HuH-7.5 (cell line): ENCODE data around the gene SRSF1.
"Not testable (repeated sequence)": the region's sequence is repeated elsewhere in the genome, so short reads cannot be mapped to it uniquely, and the experiment has no call there.

Source experiments
- DNase-seq: peaks from one replicate; pipeline ENCODE4 v3.0.0; 2011; ENCODE audit warnings: low spot score

The SRSF1 gene

GRCh38 chr17:57988301-57989250, 18.5 kb downstream of the SRSF1 start:
- DNase-seq, result peak; percentile 72

GRCh38 chr17:57987581-57988300, 19.3 kb downstream of the SRSF1 start, which contains the start of gene VEZF1:
Gene VEZF1 (minus strand): TSS chr17:57988254. CDS start chr17:57988111, 143 bp downstream.
- DNase-seq, result peak; percentile 62

GRCh38 chr17:57986841-57987580, 20.0 kb downstream of the SRSF1 start:
- DNase-seq, result peak; percentile 59

- no peak for DNase-seq
These were observed 21.4 kb downstream of the SRSF1 start for GRCh38 chr17:57985675-57985974.

- no peak for DNase-seq
These were observed 21.9 kb downstream of the SRSF1 start for GRCh38 chr17:57984936-57985674.

GRCh38 chr17:57984261-57984890, 22.7 kb downstream of the SRSF1 start:
- no peak for DNase-seq

GRCh38 chr17:57983446-57983845, 23.6 kb downstream of the SRSF1 start:
- no peak for DNase-seq

GRCh38 chr17:57982452-57983170, 24.4 kb downstream of the SRSF1 start:
- DNase-seq, result no peak

GRCh38 chr17:57980522-57980921, 26.5 kb downstream of the SRSF1 start:
- no peak for DNase-seq

GRCh38 chr17:57979076-57979475, 28.0 kb downstream of the SRSF1 start:
- DNase-seq, result no peak

GRCh38 chr17:57976594-57976993, 30.5 kb downstream of the SRSF1 start:
- no peak for DNase-seq

- no peak for DNase-seq
These were observed 32.0 kb downstream of the SRSF1 start for GRCh38 chr17:57975044-57975443.

GRCh38 chr17:57974053-57974824, 32.8 kb downstream of the SRSF1 start:
- not testable (repeated sequence) for DNase-seq

GRCh38 chr17:57972151-57972550, 34.9 kb downstream of the SRSF1 start:
- no peak for DNase-seq

- no peak for DNase-seq
These were observed 35.5 kb downstream of the SRSF1 start for GRCh38 chr17:57971572-57971971.

- DNase-seq, result no peak
These were observed 36.3 kb downstream of the SRSF1 start for GRCh38 chr17:57970710-57971109.

GRCh38 chr17:57968456-57968855, 38.6 kb downstream of the SRSF1 start:
- no peak for DNase-seq

- no peak for DNase-seq
These were observed 40.2 kb downstream of the SRSF1 start for GRCh38 chr17:57966875-57967274.

- no peak for DNase-seq
These were observed 40.8 kb downstream of the SRSF1 start for GRCh38 chr17:57966246-57966645.
